ENCODE data around the gene ZFPM1. TPM values are rescaled to one million over a fixed set of nuclear protein-coding genes. Genes with fewer than 3 reads are reported as not detected.

The ZFPM1 gene
- total RNA-seq, 3 donors from 2014 or later = 0.32 to 2.9 (median 2.3) TPM

GRCh38 chr16:88451586-88452481 lies 1.2 kb upstream of the ZFPM1 start:
- intact Hi-C loops (cut with DNase I; ENCODE audit: low total_unique reads) = no loop called here
- Histone ChIP-seq H3K27me3 (no peaks in the 10 kb centered on the region), H3K27ac (peak overlapping the region; percentile 21 to 76), H3K4me1 (peaks cover 10 to 18% of the 10 kb centered on the region in 2 donors), H3K9me3 (no peaks in the 10 kb centered on the region), H3K4me3 (peak overlapping the region; percentile 51 to 84 (median 65)), H3K36me3 (no peaks in the 10 kb centered on the region)
- no peak for DNase-seq (ENCODE audit: low spot score in 2 of 2)
- TF ChIP-seq CTCF (IDR thresholded peaks at IDR 0.05) (no peak), POLR2AphosphoS5 (IDR thresholded peaks at IDR 0.05) (no peak), POLR2A (IDR thresholded peaks at IDR 0.05) (no peak)

GRCh38 chr16:88452482-88453216 lies 431 bp upstream of the ZFPM1 start:
- Histone ChIP-seq H3K4me3 (peak overlapping the region; percentile 51 to 84 (median 65)), H3K4me1 (peaks cover 10 to 18% of the 10 kb centered on the region in 2 donors), H3K27me3 (no peaks in the 10 kb centered on the region), H3K9me3 (no peaks in the 10 kb centered on the region), H3K27ac (peak overlapping the region; percentile 76 to 83), H3K36me3 (no peaks in the 10 kb centered on the region)
- intact Hi-C loops (cut with DNase I; ENCODE audit: low total_unique reads) = no loop called here
- peak; percentile 95 to 97 for DNase-seq (ENCODE audit: low spot score in 2 of 2)
- TF ChIP-seq POLR2AphosphoS5 (IDR thresholded peaks at IDR 0.05) (peak in 1 of 3 donors; percentile 35), POLR2A (IDR thresholded peaks at IDR 0.05) (no peak)

DNA sequence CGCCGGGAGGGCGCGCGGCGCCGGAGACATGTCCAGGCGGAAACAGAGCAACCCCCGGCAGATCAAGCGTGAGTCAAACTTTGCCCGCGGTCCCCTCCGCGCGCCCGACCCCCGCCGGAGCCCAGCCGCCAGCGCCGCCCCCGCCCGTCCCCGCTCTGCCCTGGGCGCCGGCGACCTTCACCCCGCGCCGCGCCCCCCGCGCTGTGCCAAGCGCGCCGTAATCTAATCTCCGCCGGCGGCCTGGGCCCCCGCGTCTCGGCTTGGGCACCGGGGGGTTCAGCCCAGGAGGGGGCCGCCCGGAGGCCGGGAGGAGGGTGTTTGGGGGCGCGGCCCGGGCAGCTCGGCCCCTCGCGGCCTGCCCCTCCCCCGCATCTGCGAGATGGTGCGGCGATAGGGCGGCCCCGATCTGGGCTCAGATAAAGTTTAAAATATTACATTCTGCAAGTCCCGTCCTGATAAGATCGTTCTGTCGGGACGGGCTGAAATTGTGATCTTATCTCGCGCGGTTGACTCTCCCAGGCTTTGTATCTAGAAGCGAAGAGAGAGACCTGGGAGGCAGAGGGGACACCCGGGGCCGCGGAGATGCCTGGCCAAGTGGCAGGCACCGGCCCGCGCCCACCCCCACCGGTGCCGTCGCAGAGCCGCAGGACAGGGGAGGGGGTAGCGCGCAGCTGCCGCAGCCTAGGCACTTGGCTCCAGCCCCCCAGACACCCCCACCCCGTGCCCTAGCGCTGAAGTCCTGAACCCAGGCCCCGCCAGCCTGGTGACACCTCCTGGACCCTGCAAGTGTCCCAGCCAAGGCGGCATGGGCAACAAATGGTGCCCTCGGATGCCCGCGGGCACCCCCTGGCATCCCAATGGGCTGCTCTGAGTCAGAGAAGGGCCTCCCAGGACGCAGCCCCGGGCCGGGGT lies 787 bp downstream of the ZFPM1 start:
- no peaks in the 10 kb centered on the region for H3K27me3 ChIP-seq
- H3K4me3 ChIP-seq = peak overlapping the region; percentile 51 to 84 (median 65)
- TF ChIP-seq POLR2A (IDR thresholded peaks at IDR 0.05) (no peak), POLR2AphosphoS5 (IDR thresholded peaks at IDR 0.05) (no peak), CTCF (IDR thresholded peaks at IDR 0.05) (no peak)
- H3K9me3 ChIP-seq = no peaks in the 10 kb centered on the region
- H3K4me1 ChIP-seq = peaks cover 10 to 18% of the 10 kb centered on the region in 2 donors
- peak overlapping the region; percentile 68 to 69 for H3K27ac ChIP-seq
- no peaks in the 10 kb centered on the region for H3K36me3 ChIP-seq
- intact Hi-C loops (cut with DNase I; ENCODE audit: low total_unique reads) = no loop called here
- no peak for DNase-seq (ENCODE audit: low spot score in 2 of 2)

GRCh38 chr16:88454523-88454947 lies 1.5 kb downstream of the ZFPM1 start:
- Histone ChIP-seq H3K9me3 (no peaks in the 10 kb centered on the region), H3K4me3 (peak overlapping the region; percentile 51 to 84 (median 65)), H3K27me3 (no peaks in the 10 kb centered on the region), H3K4me1 (peaks cover 10 to 18% of the 10 kb centered on the region in 2 donors), H3K36me3 (no peaks in the 10 kb centered on the region), H3K27ac (peak overlapping the region; percentile 68 to 69)
- TF ChIP-seq POLR2A (IDR thresholded peaks at IDR 0.05) (no peak), POLR2AphosphoS5 (IDR thresholded peaks at IDR 0.05) (no peak), CTCF (IDR thresholded peaks at IDR 0.05) (peak in 2 of 3 donors; percentile 7 to 38)
- DNase-seq (ENCODE audit: low spot score in 2 of 2) = no peak
- intact Hi-C loops (cut with DNase I; ENCODE audit: low total_unique reads) = no loop called here
